Measurements from ENCODE around the gene MFGE8.

DNA sequence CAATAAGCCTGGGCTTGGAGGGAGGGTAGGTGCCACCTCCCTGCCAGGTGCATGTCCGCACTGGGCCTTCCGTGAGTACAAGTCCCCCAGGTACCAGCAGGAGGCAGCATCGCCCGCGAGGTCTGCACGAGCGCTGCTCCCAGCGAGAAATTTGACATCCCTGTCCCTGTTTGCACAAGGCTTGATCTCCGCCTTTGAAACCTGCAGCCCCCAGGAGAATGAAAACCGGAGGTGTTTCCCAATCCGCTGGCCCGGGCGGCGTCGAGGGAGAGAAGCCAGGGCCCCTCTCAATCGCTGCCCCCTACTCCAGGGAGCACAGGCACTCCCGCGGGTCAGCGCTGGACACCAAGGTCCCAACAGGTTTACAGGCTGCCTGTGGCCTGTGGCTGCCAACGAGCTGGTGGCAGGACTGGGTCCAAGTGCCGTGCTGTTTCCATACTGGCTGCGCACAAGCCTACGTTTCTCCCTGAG is 18.8 kb downstream of the MFGE8 start:
- TF ChIP-seq POLR2A (IDR thresholded peaks at IDR 0.05) (no peak), CTCF (IDR thresholded peaks at IDR 0.05) (peak; percentile 51 to 57 (median 57))
